ENCODE results near the gene PPP1CB.
"Not testable (repeated sequence)": the region's sequence is repeated elsewhere in the genome, so short reads cannot be mapped to it uniquely, and the experiment has no call there.

The PPP1CB gene

GRCh38 chr2:28735511-28735910 lies 16.1 kb upstream of the PPP1CB start:
- no peak for DNase-seq (ENCODE audit: extremely low spot score)
- CTCF ChIA-PET: no interaction called here
- POLR2A ChIA-PET: no interaction called here
- TF ChIP-seq ZNF384 (IDR thresholded peaks at IDR 0.05) (no peak), PKNOX1 (IDR thresholded peaks at IDR 0.05) (no peak), CTBP1 (IDR thresholded peaks at IDR 0.05; ENCODE audit: borderline replicate concordance) (no peak), L3MBTL2 (conservative IDR thresholded peaks at IDR 0.05) (no peak), FOXA1 (IDR thresholded peaks at IDR 0.05) (no peak), BHLHE40 (IDR thresholded peaks at IDR 0.05; ENCODE audit: borderline replicate concordance) (no peak), LEF1 (IDR thresholded peaks at IDR 0.05; ENCODE audit: borderline replicate concordance) (no peak)

GRCh38 chr2:28736034-28736433 lies 15.6 kb upstream of the PPP1CB start:
- POLR2A ChIA-PET: no interaction called here

GRCh38 chr2:28737655-28738054 lies 14.0 kb upstream of the PPP1CB start:
- POLR2A ChIA-PET: no interaction called here

More at GRCh38 chr2:28736034-28736433, 15.6 kb upstream of the PPP1CB start:
- no peak for TF ChIP-seq BHLHE40 (IDR thresholded peaks at IDR 0.05; ENCODE audit: borderline replicate concordance)
- TF ChIP-seq CTBP1 (IDR thresholded peaks at IDR 0.05; ENCODE audit: borderline replicate concordance): no peak
- no peak for TF ChIP-seq PKNOX1 (IDR thresholded peaks at IDR 0.05)
- TF ChIP-seq NFRKB (IDR thresholded peaks at IDR 0.05): no peak
- TF ChIP-seq L3MBTL2 (conservative IDR thresholded peaks at IDR 0.05): no peak
- TF ChIP-seq ELF4 (IDR thresholded peaks at IDR 0.05): no peak
- TF ChIP-seq ZNF384 (IDR thresholded peaks at IDR 0.05): no peak
- no peak for TF ChIP-seq FOXK2 (IDR thresholded peaks at IDR 0.05)
- TF ChIP-seq LEF1 (IDR thresholded peaks at IDR 0.05; ENCODE audit: borderline replicate concordance): no peak
- no peak for TF ChIP-seq FOXA1 (IDR thresholded peaks at IDR 0.05)
- no peak for TF ChIP-seq TARDBP (IDR thresholded peaks at IDR 0.05)
- no peak for TF ChIP-seq HDGF (IDR thresholded peaks at IDR 0.05; ENCODE audit: borderline replicate concordance)
- no peak for TF ChIP-seq SUZ12 (IDR thresholded peaks at IDR 0.05)
- no peak for TF ChIP-seq SP1 (IDR thresholded peaks at IDR 0.05)
- TF ChIP-seq ARNT (IDR thresholded peaks at IDR 0.05): no peak
- no peak for DNase-seq (ENCODE audit: extremely low spot score)
- CTCF ChIA-PET: no interaction called here

GRCh38 chr2:28742619-28743018 lies 9.0 kb upstream of the PPP1CB start:
- POLR2A ChIA-PET; DNase-seq (ENCODE audit: extremely low spot score); CTCF ChIA-PET: not testable (repeated sequence)

More at GRCh38 chr2:28737655-28738054, 14.0 kb upstream of the PPP1CB start:
- CTCF ChIA-PET: no interaction called here
- no peak for DNase-seq (ENCODE audit: extremely low spot score)
- no peak for TF ChIP-seq LEF1 (IDR thresholded peaks at IDR 0.05; ENCODE audit: borderline replicate concordance)
- no peak for TF ChIP-seq BHLHE40 (IDR thresholded peaks at IDR 0.05; ENCODE audit: borderline replicate concordance)
- no peak for TF ChIP-seq HDGF (IDR thresholded peaks at IDR 0.05; ENCODE audit: borderline replicate concordance)

- TF ChIP-seq SUZ12 (IDR thresholded peaks at IDR 0.05) (no peak), FOXM1 (IDR thresholded peaks at IDR 0.05; ENCODE audit: borderline replicate concordance) (no peak), ZNF384 (IDR thresholded peaks at IDR 0.05) (no peak), ELF4 (IDR thresholded peaks at IDR 0.05) (no peak), NFRKB (IDR thresholded peaks at IDR 0.05) (no peak), LEF1 (IDR thresholded peaks at IDR 0.05; ENCODE audit: borderline replicate concordance) (no peak), CTBP1 (IDR thresholded peaks at IDR 0.05; ENCODE audit: borderline replicate concordance) (no peak), BHLHE40 (IDR thresholded peaks at IDR 0.05; ENCODE audit: borderline replicate concordance) (no peak), TARDBP (IDR thresholded peaks at IDR 0.05) (no peak), HDGF (IDR thresholded peaks at IDR 0.05; ENCODE audit: borderline replicate concordance) (no peak), FOXA1 (IDR thresholded peaks at IDR 0.05) (no peak), SP1 (IDR thresholded peaks at IDR 0.05) (no peak), ARNT (IDR thresholded peaks at IDR 0.05) (no peak), FOXK2 (IDR thresholded peaks at IDR 0.05) (no peak), PKNOX1 (IDR thresholded peaks at IDR 0.05) (no peak)
- ChIA-PET CTCF (no interaction called here), POLR2A (no interaction called here)
- DNase-seq (ENCODE audit: extremely low spot score): no peak
These were observed 6.4 kb upstream of the PPP1CB start for GRCh38 chr2:28745225-28745624.

GRCh38 chr2:28745876-28746275 lies 5.8 kb upstream of the PPP1CB start:
- DNase-seq (ENCODE audit: extremely low spot score): no peak
- TF ChIP-seq ELF4 (IDR thresholded peaks at IDR 0.05): no peak
- no peak for TF ChIP-seq FOXM1 (IDR thresholded peaks at IDR 0.05; ENCODE audit: borderline replicate concordance)
- no peak for TF ChIP-seq SP1 (IDR thresholded peaks at IDR 0.05)
- no peak for TF ChIP-seq TARDBP (IDR thresholded peaks at IDR 0.05)
- TF ChIP-seq ZNF384 (IDR thresholded peaks at IDR 0.05): no peak
- no peak for TF ChIP-seq L3MBTL2 (conservative IDR thresholded peaks at IDR 0.05)
- TF ChIP-seq BHLHE40 (IDR thresholded peaks at IDR 0.05; ENCODE audit: borderline replicate concordance): no peak
- no peak for TF ChIP-seq LEF1 (IDR thresholded peaks at IDR 0.05; ENCODE audit: borderline replicate concordance)
- no peak for TF ChIP-seq CTBP1 (IDR thresholded peaks at IDR 0.05; ENCODE audit: borderline replicate concordance)
- TF ChIP-seq NFRKB (IDR thresholded peaks at IDR 0.05): no peak
- TF ChIP-seq HDGF (IDR thresholded peaks at IDR 0.05; ENCODE audit: borderline replicate concordance): no peak
- TF ChIP-seq FOXK2 (IDR thresholded peaks at IDR 0.05): no peak
- no peak for TF ChIP-seq PKNOX1 (IDR thresholded peaks at IDR 0.05)
- no peak for TF ChIP-seq SUZ12 (IDR thresholded peaks at IDR 0.05)
- no peak for TF ChIP-seq ARNT (IDR thresholded peaks at IDR 0.05)
- no peak for TF ChIP-seq FOXA1 (IDR thresholded peaks at IDR 0.05)
- POLR2A ChIA-PET: no interaction called here
- CTCF ChIA-PET: no interaction called here
